Measurements from ENCODE around the gene RUFY1. TPM values are rescaled to one million over a fixed set of nuclear protein-coding genes. Genes with fewer than 3 reads are reported as not detected.
A peak's percentile ranks its signal among the peaks of the same experiment; 100 is the strongest.

RUFY1 gene
- total RNA-seq, 2 donors from 2014 or later = 39.1 to 41.5 TPM

DNA sequence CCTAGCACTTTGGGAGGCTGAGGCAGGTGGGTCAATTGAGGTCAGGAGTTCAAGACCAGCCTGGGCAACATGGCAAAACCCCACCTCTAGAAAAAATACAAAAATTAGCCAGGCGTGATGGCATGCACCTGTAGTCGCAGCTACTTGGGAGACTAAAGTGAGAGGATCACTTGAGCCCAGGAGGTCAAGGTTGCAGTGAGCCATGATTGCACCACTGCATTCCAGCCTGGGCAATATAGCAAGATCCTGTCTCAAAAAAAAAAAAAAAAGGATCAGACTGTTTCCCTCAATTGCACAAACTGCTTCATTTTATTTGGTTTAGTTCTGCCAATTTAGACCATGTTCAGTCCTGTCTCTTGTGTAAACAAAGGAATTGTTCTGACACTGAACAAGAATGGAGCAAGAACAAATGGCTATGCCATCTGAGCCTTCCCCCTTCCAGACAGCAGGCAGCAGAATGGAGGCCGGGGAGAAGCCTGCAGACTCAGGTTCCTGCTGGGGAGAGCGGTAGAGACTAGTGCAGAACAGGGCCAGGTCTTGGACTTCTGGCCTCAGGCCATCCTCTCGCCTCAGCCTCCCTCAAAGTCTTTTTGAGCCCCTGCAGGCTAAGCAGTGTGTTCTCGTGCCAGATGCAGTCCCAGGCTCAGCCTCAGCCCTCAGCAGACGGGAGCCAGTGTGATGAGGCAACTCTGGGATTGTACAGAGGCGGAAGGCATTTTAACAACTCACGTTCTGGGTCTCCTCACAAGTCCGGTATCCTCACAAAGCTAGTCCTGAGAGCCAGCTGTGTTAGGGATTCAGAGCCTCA, 54.9 kb downstream of the RUFY1 start:
- Mint-ChIP-seq H3K36me3 (ENCODE audit: low read depth) (peaks cover 64% of the 10 kb centered on the region), H3K27me3 (no peaks in the 10 kb centered on the region), H3K9me3 (no peaks in the 10 kb centered on the region), H3K4me1 (peaks cover 7% of the 10 kb centered on the region), H3K27ac (no peak overlapping the region), H3K4me3 (no peak overlapping the region)
- ATAC-seq (replicated peaks) = no peak

DNA sequence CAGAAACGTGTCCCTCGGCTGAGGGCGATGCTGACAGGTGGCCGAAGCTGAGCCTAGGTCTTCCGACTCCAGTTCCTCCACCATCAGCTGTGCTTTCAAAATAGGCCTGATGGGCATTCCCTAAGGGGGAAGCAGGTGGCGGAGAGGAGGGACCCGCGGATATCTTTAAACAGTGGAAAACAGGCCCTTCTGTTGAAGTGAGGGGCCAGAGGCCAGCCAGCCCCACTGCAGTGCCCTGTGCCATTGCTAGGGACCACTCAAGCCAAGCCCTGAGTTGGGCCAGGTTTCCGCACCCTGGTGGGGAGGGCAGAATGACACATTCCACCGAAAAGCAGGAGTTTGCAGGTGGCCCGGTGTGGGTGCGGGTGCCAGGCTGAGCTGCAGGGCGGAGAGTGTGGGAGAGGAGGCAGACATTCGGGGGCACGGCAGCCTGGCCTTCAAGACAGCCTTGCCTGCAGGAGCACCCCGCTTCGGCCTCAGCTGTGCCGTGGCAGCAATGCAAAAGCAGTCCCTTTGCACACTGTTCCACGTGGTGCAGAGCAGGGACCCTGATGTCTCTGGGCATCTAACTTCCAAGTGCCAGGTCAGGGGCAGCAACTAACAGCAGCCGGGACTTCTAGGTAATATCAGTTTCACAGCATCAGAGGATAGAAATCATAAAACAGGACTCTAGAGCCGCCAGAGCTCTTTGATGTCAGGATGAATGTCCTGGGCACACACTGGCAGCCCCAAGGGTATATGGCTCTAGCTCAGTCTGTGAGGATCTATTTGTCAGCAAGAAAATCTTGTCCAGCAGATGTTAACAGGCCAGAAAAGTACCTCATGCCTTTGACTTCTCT, 55.9 kb downstream of the RUFY1 start:
- ATAC-seq (replicated peaks) = no peak
- peaks cover 69% of the 10 kb centered on the region for H3K36me3 Mint-ChIP-seq (ENCODE audit: low read depth)
- no peaks in the 10 kb centered on the region for H3K9me3 Mint-ChIP-seq
- H3K4me1 Mint-ChIP-seq = peaks cover 13% of the 10 kb centered on the region
- H3K4me3 Mint-ChIP-seq = no peak overlapping the region
- H3K27me3 Mint-ChIP-seq = no peaks in the 10 kb centered on the region
- no peak overlapping the region for H3K27ac Mint-ChIP-seq

DNA sequence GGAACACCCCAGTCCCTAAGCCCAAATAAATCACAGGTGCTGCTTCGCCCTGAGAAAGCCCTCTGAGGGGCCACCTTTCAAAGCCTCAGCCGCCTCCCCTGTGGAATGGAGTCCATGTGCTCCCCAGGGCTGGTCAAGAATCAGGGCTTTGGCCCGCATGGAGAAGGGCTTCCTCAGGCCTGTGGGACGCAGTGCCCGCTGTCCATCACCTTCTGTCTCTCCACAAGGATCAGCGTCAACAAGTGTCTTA, 56.5 kb downstream of the RUFY1 start:
- H3K9me3 Mint-ChIP-seq = no peaks in the 10 kb centered on the region
- peaks cover 15% of the 10 kb centered on the region for H3K4me1 Mint-ChIP-seq
- H3K27ac Mint-ChIP-seq = peak overlapping the region; percentile 24
- ATAC-seq (replicated peaks) = no peak
- H3K27me3 Mint-ChIP-seq = no peaks in the 10 kb centered on the region
- H3K36me3 Mint-ChIP-seq (ENCODE audit: low read depth) = peaks cover 68% of the 10 kb centered on the region
- H3K4me3 Mint-ChIP-seq = no peak overlapping the region

DNA sequence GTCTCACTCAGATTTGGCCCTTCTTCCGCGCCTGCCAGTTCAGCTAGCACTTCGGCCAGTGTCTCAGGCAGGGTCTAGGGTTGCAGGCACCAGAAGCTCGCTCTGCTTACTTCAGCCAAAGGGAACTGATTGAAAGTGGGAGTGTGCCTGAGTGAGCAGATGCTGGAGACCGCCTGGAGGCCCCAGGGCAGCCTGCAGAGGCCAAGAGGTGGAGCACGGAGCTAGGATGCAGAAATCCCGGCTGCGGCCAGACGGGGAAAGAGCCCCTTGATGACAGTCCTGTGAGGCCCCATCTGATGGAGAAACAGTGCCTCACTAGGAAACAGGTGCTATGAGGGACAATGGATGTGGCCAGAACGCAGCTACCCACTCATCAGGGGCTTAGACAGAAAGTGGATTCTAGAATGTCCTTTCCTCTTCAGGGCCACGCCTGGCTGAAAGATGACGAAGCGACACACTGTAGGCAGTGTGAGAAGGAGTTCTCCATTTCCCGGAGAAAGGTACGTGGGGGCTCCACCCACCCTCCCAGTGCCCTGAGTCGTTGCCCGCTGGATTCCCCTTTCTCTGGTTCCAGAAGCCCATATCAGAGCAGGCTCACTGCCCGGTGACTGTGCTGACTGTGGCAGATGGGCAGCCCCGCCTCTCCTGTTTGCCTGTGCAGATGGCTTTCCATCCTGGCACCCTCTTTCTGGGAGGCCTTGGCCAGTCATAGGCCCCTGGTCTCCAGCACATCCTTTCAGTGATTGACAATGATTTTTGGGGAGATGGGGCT, 57.0 kb downstream of the RUFY1 start:
- Mint-ChIP-seq H3K9me3 (no peaks in the 10 kb centered on the region), H3K4me3 (no peak overlapping the region), H3K27me3 (no peaks in the 10 kb centered on the region), H3K4me1 (peaks cover 17% of the 10 kb centered on the region), H3K27ac (peak overlapping the region; percentile 61), H3K36me3 (ENCODE audit: low read depth) (peaks cover 68% of the 10 kb centered on the region)
- peak; percentile 11 for ATAC-seq (replicated peaks)

DNA sequence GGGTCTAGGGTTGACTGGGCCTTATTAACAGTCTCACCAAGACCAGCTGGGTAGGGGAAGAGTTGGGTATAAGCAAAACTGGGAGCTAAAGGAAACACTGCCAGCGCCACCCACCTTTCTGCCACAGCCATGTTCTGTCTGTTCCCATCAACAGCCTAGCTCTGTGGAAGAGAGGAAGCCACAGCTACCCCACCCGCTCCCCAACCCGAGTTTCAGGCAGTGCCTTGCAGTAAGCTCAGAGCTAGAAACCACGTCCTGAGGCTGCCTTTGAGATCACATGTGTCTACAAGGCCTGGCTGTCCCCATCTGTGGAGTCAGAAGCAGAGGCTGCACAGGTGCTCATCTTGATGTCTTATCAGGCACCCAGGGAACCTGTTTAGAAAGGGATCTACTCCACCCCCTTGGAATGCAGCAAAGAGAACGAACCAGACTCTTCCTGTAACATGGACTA, 57.8 kb downstream of the RUFY1 start:
- peak; percentile 64 for ATAC-seq (replicated peaks)
- Mint-ChIP-seq H3K9me3 (no peaks in the 10 kb centered on the region), H3K27me3 (no peaks in the 10 kb centered on the region), H3K4me1 (peaks cover 23% of the 10 kb centered on the region), H3K36me3 (ENCODE audit: low read depth) (peaks cover 72% of the 10 kb centered on the region), H3K4me3 (no peak overlapping the region), H3K27ac (peak overlapping the region; percentile 61)

DNA sequence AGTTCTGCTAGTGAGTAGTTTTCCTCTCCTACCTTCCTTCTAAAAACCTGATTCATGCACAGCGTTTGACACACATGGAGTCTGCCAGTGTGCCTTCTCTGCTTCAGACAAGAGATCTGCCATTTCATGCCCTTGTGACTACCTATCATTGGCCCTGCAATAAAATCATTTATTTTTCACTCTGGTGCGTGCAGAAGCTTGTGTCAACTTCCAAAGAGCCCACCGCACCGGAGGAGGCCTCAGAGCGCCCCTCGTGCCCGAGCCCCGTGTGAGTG, 59.4 kb downstream of the RUFY1 start:
- ATAC-seq (replicated peaks) = no peak
- no peaks in the 10 kb centered on the region for H3K9me3 Mint-ChIP-seq
- peaks cover 77% of the 10 kb centered on the region for H3K36me3 Mint-ChIP-seq (ENCODE audit: low read depth)
- no peak overlapping the region for H3K4me3 Mint-ChIP-seq
- peaks cover 23% of the 10 kb centered on the region for H3K4me1 Mint-ChIP-seq
- no peaks in the 10 kb centered on the region for H3K27me3 Mint-ChIP-seq
- H3K27ac Mint-ChIP-seq = no peak overlapping the region

DNA sequence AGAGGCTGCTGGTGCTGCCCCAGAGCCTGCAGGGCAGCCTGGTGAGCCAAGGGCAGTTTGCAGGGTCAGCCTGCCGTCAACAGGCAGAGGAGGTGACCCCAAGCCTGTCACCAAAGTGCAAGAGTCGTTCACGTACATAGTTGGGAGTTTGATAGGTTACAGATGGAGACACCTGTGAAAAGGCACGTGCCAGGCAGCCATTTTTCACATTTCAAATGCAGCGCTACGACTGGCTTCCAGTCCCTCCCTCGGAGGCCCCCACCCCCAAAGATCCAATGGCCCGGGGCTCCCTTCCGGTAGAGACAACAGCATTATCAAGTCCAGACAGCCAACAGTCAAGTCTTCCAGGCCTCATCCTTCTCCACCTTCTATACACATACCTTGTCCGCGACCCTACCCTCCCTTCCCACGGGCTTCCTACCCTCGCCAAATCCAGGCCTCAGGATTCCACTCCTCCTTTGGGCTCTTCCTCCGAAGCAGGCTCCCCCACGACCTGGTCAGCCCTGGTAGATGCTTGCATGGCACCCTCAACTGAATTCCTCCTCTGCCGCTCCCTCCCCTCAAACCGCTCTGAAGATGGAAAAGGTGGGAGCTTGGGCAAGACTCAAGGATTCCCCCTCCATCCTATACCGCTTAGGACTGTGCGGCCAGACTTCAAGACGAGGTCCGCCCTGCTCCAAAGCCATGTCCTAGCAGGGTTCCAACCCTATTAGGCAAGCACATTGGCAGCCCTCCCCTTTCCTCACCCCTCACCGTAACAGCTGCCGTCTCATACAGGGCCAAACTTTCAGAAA, 60.0 kb downstream of the RUFY1 start:
- no peak overlapping the region for H3K27ac Mint-ChIP-seq
- H3K4me1 Mint-ChIP-seq = peaks cover 23% of the 10 kb centered on the region
- peaks cover 80% of the 10 kb centered on the region for H3K36me3 Mint-ChIP-seq (ENCODE audit: low read depth)
- no peak for ATAC-seq (replicated peaks)
- no peaks in the 10 kb centered on the region for H3K9me3 Mint-ChIP-seq
- no peaks in the 10 kb centered on the region for H3K27me3 Mint-ChIP-seq
- H3K4me3 Mint-ChIP-seq = no peak overlapping the region

DNA sequence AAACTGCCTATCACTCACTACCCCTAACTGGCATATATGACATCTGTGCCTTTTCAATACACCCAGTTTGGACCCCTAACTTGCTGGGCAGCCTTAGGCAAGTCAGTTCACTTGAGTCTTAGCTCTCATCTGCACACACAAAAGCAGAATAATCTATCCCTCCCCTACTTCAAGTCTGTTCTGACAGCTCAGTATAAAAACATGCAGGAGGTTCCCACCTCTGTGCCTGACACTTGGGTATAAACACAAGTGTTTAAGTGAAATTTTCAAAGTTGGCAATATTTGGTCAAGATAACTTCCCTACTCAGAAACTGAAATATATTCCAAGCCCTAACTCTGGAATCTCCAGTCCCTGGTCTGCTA, 60.5 kb downstream of the RUFY1 start:
- H3K36me3 Mint-ChIP-seq (ENCODE audit: low read depth) = peaks cover 80% of the 10 kb centered on the region

DNA sequence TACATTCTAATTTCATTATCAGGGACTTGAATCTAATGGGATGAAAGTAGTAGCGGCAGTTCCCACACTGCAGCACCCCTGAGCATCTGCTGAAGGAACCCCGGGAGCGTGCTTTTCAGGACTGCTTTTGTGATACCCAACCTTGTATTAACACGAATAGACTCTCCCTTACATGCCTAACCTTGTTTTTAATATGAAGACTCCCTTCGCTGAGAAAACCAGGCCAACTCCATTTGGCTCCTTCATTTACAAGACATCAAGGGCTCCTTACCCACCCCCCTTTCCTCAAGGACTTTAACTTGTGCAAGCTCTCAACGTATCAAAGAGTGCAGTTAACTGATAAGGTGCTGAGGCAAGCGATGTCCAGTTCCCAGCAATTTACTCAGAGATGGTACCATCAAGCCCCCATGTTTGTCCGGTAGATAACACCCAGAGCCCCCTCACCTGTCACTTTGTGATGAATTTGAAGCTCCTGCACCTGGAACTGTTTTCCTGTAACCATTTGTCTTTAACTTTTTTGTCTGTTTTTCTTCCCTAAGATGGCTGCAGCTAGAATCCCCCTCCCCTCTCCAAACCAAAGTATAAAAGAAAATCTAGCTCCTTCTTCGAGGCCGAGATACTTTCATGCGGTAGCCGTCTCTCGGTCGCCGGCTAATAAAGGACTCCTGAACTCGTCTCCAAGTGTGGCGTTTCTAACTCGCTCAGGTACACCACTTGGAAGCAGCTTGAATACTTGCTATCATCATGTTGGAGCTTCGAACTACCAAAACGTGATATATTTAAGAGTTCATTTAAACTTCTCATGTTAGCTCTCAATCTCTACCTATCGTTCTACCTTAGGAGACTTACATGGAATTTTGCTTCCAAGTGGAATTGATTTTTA, 62.5 kb downstream of the RUFY1 start:
- Mint-ChIP-seq H3K4me3 (no peak overlapping the region), H3K27ac (peak overlapping the region; percentile 36), H3K36me3 (ENCODE audit: low read depth) (peaks cover 94% of the 10 kb centered on the region), H3K27me3 (no peaks in the 10 kb centered on the region), H3K4me1 (peaks cover 41% of the 10 kb centered on the region), H3K9me3 (no peaks in the 10 kb centered on the region)
- ATAC-seq (replicated peaks) = no peak

More for the DNA sequence above, 60.5 kb downstream of the RUFY1 start:
- Mint-ChIP-seq H3K27me3 (no peaks in the 10 kb centered on the region), H3K4me3 (no peak overlapping the region), H3K27ac (no peak overlapping the region), H3K4me1 (peaks cover 25% of the 10 kb centered on the region), H3K9me3 (no peaks in the 10 kb centered on the region)
- no peak for ATAC-seq (replicated peaks)

DNA sequence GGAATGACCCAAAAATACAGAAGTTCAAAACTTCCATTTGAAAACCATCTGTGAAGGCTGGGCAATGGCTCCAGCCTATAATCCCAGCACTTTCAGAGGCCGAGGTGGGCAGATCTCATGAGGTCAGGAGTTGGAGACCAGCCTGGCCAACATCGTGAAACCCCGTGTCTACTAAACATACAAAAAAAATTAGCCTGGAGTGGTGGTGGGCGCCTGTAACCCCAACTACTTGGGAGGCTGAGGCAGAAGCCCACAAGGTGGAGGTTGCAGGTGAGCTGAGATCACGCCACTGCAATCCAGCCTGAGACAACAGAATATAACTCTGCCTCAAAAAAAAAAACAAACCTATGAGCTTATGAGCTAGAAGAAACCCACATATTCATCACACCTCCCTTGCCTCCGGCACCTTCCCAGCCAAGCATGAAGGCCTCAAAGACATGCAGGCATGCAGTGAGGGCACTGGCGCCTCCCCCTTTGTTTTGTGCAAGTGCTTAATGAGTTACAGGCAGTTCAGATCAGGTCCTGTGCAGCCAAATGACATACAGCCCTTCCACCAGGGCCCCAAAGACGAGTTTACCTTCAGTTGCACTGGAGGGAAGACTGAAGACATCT, 63.2 kb downstream of the RUFY1 start:
- Mint-ChIP-seq H3K4me3 (no peak overlapping the region), H3K9me3 (no peaks in the 10 kb centered on the region), H3K27me3 (no peaks in the 10 kb centered on the region), H3K36me3 (ENCODE audit: low read depth) (peaks cover 98% of the 10 kb centered on the region), H3K4me1 (peaks cover 45% of the 10 kb centered on the region), H3K27ac (peak overlapping the region; percentile 36)
- no peak for ATAC-seq (replicated peaks)

DNA sequence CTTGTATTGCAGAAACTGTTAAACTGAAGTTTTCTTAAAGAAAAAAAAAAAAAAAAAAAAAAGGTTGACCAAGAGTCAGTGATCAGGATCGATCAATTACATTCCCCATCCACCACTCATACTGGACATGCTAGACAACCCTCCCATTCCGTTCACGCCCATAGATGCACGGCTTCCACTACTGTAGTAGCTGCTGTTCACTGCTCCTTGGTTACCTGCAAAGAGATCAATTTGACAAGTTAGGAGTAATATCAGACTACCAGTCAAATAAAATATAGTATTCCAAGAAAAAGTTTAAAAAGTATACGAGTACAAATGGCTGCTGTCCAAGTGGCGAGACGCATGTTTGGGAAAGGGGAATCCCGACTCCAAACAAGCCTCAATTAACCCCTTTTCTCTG, 64.4 kb downstream of the RUFY1 start:
- H3K9me3 Mint-ChIP-seq = no peaks in the 10 kb centered on the region
- ATAC-seq (replicated peaks) = no peak
- peaks cover 45% of the 10 kb centered on the region for H3K4me1 Mint-ChIP-seq
- peaks cover 99% of the 10 kb centered on the region for H3K36me3 Mint-ChIP-seq (ENCODE audit: low read depth)
- no peaks in the 10 kb centered on the region for H3K27me3 Mint-ChIP-seq
- no peak overlapping the region for H3K4me3 Mint-ChIP-seq
- no peak overlapping the region for H3K27ac Mint-ChIP-seq

DNA sequence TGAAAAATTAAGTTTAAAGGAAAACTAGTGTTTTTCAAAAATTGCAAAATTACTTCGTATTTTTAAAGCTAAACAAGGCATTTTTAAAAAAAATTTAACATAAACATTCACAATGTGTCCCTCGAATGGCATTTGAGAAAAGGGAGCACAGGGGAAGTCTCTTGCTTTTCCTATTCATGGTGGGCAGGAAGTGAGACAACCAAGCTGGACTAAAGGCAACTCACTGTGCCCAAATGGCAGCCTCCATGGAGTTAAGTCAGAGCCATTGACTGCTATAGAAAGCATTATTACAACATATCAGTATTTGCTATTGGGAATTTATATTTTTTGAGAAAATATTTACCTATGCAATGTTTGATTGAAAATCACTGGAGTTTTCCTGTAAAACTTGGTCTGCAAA, 64.8 kb downstream of the RUFY1 start:
- peak overlapping the region; percentile 76 for H3K27ac Mint-ChIP-seq
- ATAC-seq (replicated peaks) = no peak
- peaks cover 45% of the 10 kb centered on the region for H3K4me1 Mint-ChIP-seq
- peaks cover 99% of the 10 kb centered on the region for H3K36me3 Mint-ChIP-seq (ENCODE audit: low read depth)
- no peak overlapping the region for H3K4me3 Mint-ChIP-seq
- H3K9me3 Mint-ChIP-seq = no peaks in the 10 kb centered on the region
- H3K27me3 Mint-ChIP-seq = no peaks in the 10 kb centered on the region

DNA sequence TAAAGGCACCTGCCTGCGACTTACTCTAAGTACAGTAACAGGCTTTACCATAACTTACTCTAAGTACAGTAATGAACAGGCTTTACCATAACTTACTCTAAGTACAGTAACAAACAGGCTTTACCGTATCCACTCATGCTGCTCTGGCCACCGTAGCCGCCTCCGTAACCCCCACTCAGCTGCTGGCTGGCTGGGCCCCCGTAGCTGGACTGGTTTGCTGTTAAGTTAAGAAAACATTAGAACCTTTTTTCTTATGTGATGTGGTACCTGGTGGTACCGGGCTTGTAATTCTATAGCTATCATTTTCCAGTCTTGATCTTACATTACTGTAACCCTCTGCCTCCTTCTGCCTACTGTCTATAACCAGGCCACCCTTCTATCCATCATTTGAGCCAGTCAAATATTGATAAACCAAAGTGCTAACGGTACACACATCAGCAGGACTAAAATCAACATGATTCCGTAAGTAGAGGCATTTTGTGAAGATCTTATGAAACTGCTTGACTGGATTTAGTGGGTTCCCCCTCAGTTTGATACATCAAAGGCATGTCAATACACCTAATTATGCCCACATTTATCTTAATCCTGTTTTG, 65.7 kb downstream of the RUFY1 start:
- ATAC-seq (replicated peaks) = no peak
- H3K9me3 Mint-ChIP-seq = no peaks in the 10 kb centered on the region
- peaks cover 48% of the 10 kb centered on the region for H3K4me1 Mint-ChIP-seq
- H3K36me3 Mint-ChIP-seq (ENCODE audit: low read depth) = peaks cover 99% of the 10 kb centered on the region
- peak overlapping the region; percentile 76 for H3K27ac Mint-ChIP-seq
- peak overlapping the region; percentile 98 for H3K4me3 Mint-ChIP-seq
- H3K27me3 Mint-ChIP-seq = no peaks in the 10 kb centered on the region
